Muscle of arm (tissue), 12 donors: ENCODE measurements around the gene NUDT4. TPM values are rescaled to one million over a fixed set of nuclear protein-coding genes. Genes with fewer than 3 reads are reported as not detected.
"Not testable (repeated sequence)": the region's sequence is repeated elsewhere in the genome, so short reads cannot be mapped to it uniquely, and the experiment has no call there.

Source experiments
- DNase-seq: peaks from one replicate; pipeline ENCODE4 v3.0.0-alpha.2; 2013
- polyA plus RNA-seq, 12 donors: library from polyadenylated mRNA; unstranded; fragments of 120-200 nt; gene quantifications; one replicate each; pipeline ENCODE4 v1.2.1, GENCODE V29; 2013; ENCODE audit not compliant: insufficient read length in 12 of 12

The NUDT4 gene
- polyA plus RNA-seq, 12 donors: 70.5 to 114 (median 88.6) TPM; not detected in 1

GRCh38 chr12:93363841-93364297 is 13.9 kb upstream of the NUDT4 start:
- DNase-seq: no peak

- no peak for DNase-seq
Observed at GRCh38 chr12:93365616-93366405, 11.9 kb upstream of the NUDT4 start.

- DNase-seq: no peak
Observed at GRCh38 chr12:93366422-93366821, 11.3 kb upstream of the NUDT4 start.

- DNase-seq: no peak
Observed at GRCh38 chr12:93368766-93369165, 9.0 kb upstream of the NUDT4 start.

GRCh38 chr12:93369505-93369904 is 8.2 kb upstream of the NUDT4 start:
- no peak for DNase-seq

GRCh38 chr12:93370947-93371346 is 6.8 kb upstream of the NUDT4 start:
- no peak for DNase-seq

GRCh38 chr12:93373961-93374656 is 3.6 kb upstream of the NUDT4 start:
- no peak for DNase-seq

GRCh38 chr12:93375906-93376305 is 1.8 kb upstream of the NUDT4 start:
- DNase-seq: no peak

GRCh38 chr12:93376436-93377251 is 1.1 kb upstream of the NUDT4 start:
- peak; percentile 20 for DNase-seq

- DNase-seq: peak; percentile 77
Observed at GRCh38 chr12:93378196-93378997, 672 bp downstream of the NUDT4 start.

- no peak for DNase-seq
Observed at GRCh38 chr12:93378998-93379325, 1.2 kb downstream of the NUDT4 start.

GRCh38 chr12:93379326-93379980 is 1.7 kb downstream of the NUDT4 start:
- peak; percentile 51 for DNase-seq

GRCh38 chr12:93379981-93380361 is 2.2 kb downstream of the NUDT4 start:
- DNase-seq: peak; percentile 46

- DNase-seq: peak; percentile 47
Observed at GRCh38 chr12:93380480-93381121, 2.9 kb downstream of the NUDT4 start.

GRCh38 chr12:93381161-93381975 is 3.6 kb downstream of the NUDT4 start:
- DNase-seq: no peak

- not testable (repeated sequence) for DNase-seq
Observed at GRCh38 chr12:93381976-93382437, 4.3 kb downstream of the NUDT4 start.

GRCh38 chr12:93387780-93388179 is 10.1 kb downstream of the NUDT4 start:
- no peak for DNase-seq

- no peak for DNase-seq
Observed at GRCh38 chr12:93390031-93390430, 12.3 kb downstream of the NUDT4 start.

GRCh38 chr12:93390549-93391297 is 13.0 kb downstream of the NUDT4 start:
- DNase-seq: no peak
